Transverse colon (tissue), 4 donors: ENCODE measurements around the gene NENF. TPM values are rescaled to one million over a fixed set of nuclear protein-coding genes. Genes with fewer than 3 reads are reported as not detected.
A peak's percentile ranks its signal among the peaks of the same experiment; 100 is the strongest.

Experiments
- DNase-seq: peaks from one replicate; pipeline ENCODE4 v3.0.0-alpha.2; 2019
- H3K27ac ChIP-seq, 4 donors: fragments of 200-600 bp; sonication (generic); 2 replicates each; pipeline ENCODE4 v1.5.1; 2016 to 2018; ENCODE audit warnings: inconsistent platforms in 4 of 4
- H3K27me3 ChIP-seq: fragments of 200-600 bp; sonication (generic); 2 replicates; pipeline ENCODE4 v1.5.1; 2017; ENCODE audit warnings: inconsistent platforms
- H3K36me3 ChIP-seq, 4 donors: fragments of 200-600 bp; sonication (generic); 2 replicates each; pipeline ENCODE4 v1.5.1; 2017 to 2019; ENCODE audit warnings: inconsistent platforms in 4 of 4
- H3K4me1 ChIP-seq, 4 donors: fragments of 200-600 bp; sonication (generic); 2 replicates each; pipeline ENCODE4 v1.5.1; 2017 to 2020; ENCODE audit warnings: inconsistent platforms in 4 of 4
- H3K4me3 ChIP-seq, 4 donors: fragments of 200-600 bp; sonication (generic); 1 replicate in 1 of 4; 2 replicates in 3 of 4; pipeline versions ENCODE4 v1.5.1 to v1.6.1; 2017 to 2019; ENCODE audit warnings: inconsistent platforms in 4 of 4
- H3K9me3 ChIP-seq, 2 donors: fragments of 200-600 bp; sonication (generic); 2 replicates each; pipeline ENCODE4 v1.5.1; 2017 to 2019; ENCODE audit warnings: inconsistent platforms in 2 of 2
- CTCF ChIP-seq, 5 experiments: fragments of 200-600 bp in 3 of 5; fragments of 450-650 bp in 2 of 5; sonication (generic) in 3 of 5; IDR thresholded peaks; 1 replicate in 2 of 5; 2 replicates in 3 of 5; pipeline ENCODE4 v1.5.1; 2016 to 2017; ENCODE audit warnings: antibody characterized with exemption in 5 of 5, inconsistent platforms in 3 of 5, mild to moderate bottlenecking in 2 of 5, moderate library complexity in 1 of 5
- EP300 ChIP-seq: sonication (generic); formaldehyde crosslinking; IDR thresholded peaks from one replicate; pipeline ENCODE4 v1.6.1; 2017; ENCODE audit warnings: antibody characterized with exemption, low read depth
- POLR2A ChIP-seq: fragments of 450-650 bp; IDR thresholded peaks from one replicate; pipeline ENCODE4 v1.6.1; 2016; ENCODE audit warnings: antibody characterized with exemption, mild to moderate bottlenecking, moderate library complexity
- POLR2AphosphoS5 ChIP-seq, 3 donors: sonication (generic); formaldehyde crosslinking; IDR thresholded peaks; one replicate each; pipeline ENCODE4 v1.6.1; 2016; ENCODE audit warnings: antibody characterized with exemption in 3 of 3
- WGBS, 2 donors: methylation state at CpG; one replicate each; pipeline ENCODE4 v1.1.5; 2018; ENCODE audit warnings: low coverage in 1 of 2; 5-methylcytosine and 5-hydroxymethylcytosine counted together
- in situ Hi-C, 4 donors: fragments of 200-750 bp; cut with MboI; loops; one replicate each; pipeline versions ENCODE4 v1.15.0 to v1.15.1; 2017; ENCODE audit warnings: low sequenced_read_pairs in 3 of 4, low pct_ligation_motif_present in 1 of 4, low pct_unique_long_range_greater_than_20kb in 1 of 4
- intact Hi-C: fragments of 100-400 bp; cut with DNase I; formaldehyde crosslinking; loops from one replicate; pipeline ENCODE4 v1.15.1; 2023; ENCODE audit warnings: low total_unique reads
- total RNA-seq, 4 donors: library from RNA; depleted of rRNA; stranded (reverse); fragments of >200 nt; gene quantifications; one replicate each; pipeline ENCODE4 v1.1.0, GENCODE V29; 2016

The NENF gene
- total RNA-seq, 4 donors from 2014 or later: 24.2 to 91.5 (median 35.7) TPM

GRCh38 chr1:212457740-212458338 lies 25.1 kb downstream of the NENF start:
- 55 to 61% methylated on average over 6 to 8 of the region's 8 CpGs for WGBS, 2 donors
- Histone ChIP-seq H3K27me3 (no peaks in the 10 kb centered on the region), H3K4me3 (no peak overlapping the region), H3K27ac (no peak overlapping the region), H3K4me1 (peaks cover 0 to 11% (median 2%) of the 10 kb centered on the region in 4 donors), H3K36me3 (no peaks in the 10 kb centered on the region), H3K9me3 (no peaks in the 10 kb centered on the region)
- DNase-seq: peak; percentile 52
- in situ Hi-C loops (loop anchor here (5.0 to 25.0 kb wide), 6 partner anchors 83 to 771 kb away; partner anchors contain the start of gene NEK2 (in 1 of the 4)), intact Hi-C loops (loop anchor here (5.0 kb wide), 2 partner anchors 91 to 391 kb away; no protein-coding TSS in a partner anchor)
- TF ChIP-seq POLR2A: no peak
- no peak for TF ChIP-seq EP300
- no peak for TF ChIP-seq POLR2AphosphoS5 (IDR thresholded peaks at IDR 0.05)
- TF ChIP-seq CTCF (IDR thresholded peaks at IDR 0.05): peak; percentile 36 to 62 (median 49)

GRCh38 chr1:212458817-212459216 lies 26.1 kb downstream of the NENF start:
- DNase-seq: no peak
- TF ChIP-seq POLR2AphosphoS5 (IDR thresholded peaks at IDR 0.05): no peak
- TF ChIP-seq EP300: no peak
- no peak for TF ChIP-seq POLR2A
- no peak for TF ChIP-seq CTCF (IDR thresholded peaks at IDR 0.05)
- Histone ChIP-seq H3K27ac (no peak overlapping the region), H3K27me3 (no peaks in the 10 kb centered on the region), H3K9me3 (no peaks in the 10 kb centered on the region), H3K36me3 (no peaks in the 10 kb centered on the region), H3K4me1 (peaks cover 0 to 6% (median 2%) of the 10 kb centered on the region in 4 donors), H3K4me3 (no peak overlapping the region)
- in situ Hi-C loops (loop anchor here (5.0 to 25.0 kb wide), 6 partner anchors 84 to 772 kb away; partner anchors contain the start of gene NEK2 (in 1 of the 4)), intact Hi-C loops (loop anchor here (5.0 kb wide), 2 partner anchors 92 to 392 kb away; no protein-coding TSS in a partner anchor)
- WGBS, 2 donors: 30 to 38% methylated on average over 1 of the region's 1 CpG

GRCh38 chr1:212459656-212460055 lies 26.9 kb downstream of the NENF start:
- H3K4me3 ChIP-seq: no peak overlapping the region
- intact Hi-C loops: loop anchor here (5.0 kb wide), 2 partner anchors 92 to 392 kb away; no protein-coding TSS in a partner anchor
- no peaks in the 10 kb centered on the region for H3K36me3 ChIP-seq
- no peaks in the 10 kb centered on the region for H3K9me3 ChIP-seq
- TF ChIP-seq POLR2AphosphoS5 (IDR thresholded peaks at IDR 0.05) (no peak), CTCF (IDR thresholded peaks at IDR 0.05) (no peak), POLR2A (no peak)
- H3K4me1 ChIP-seq: peaks cover 0 to 6% (median 2%) of the 10 kb centered on the region in 4 donors
- no peaks in the 10 kb centered on the region for H3K27me3 ChIP-seq
- DNase-seq: no peak
- H3K27ac ChIP-seq: no peak overlapping the region
- in situ Hi-C loops: loop anchor here (5.0 to 25.0 kb wide), 6 partner anchors 85 to 772 kb away; partner anchors contain the start of gene NEK2 (in 1 of the 4)
- WGBS, 2 donors: 87 to 89% methylated on average over 4 to 5 of the region's 5 CpGs

GRCh38 chr1:212460376-212460775 lies 27.7 kb downstream of the NENF start:
- H3K4me1 ChIP-seq: peaks cover 0 to 6% (median 2%) of the 10 kb centered on the region in 4 donors
- no peaks in the 10 kb centered on the region for H3K27me3 ChIP-seq
- no peaks in the 10 kb centered on the region for H3K9me3 ChIP-seq
- H3K36me3 ChIP-seq: no peaks in the 10 kb centered on the region
- DNase-seq: no peak
- H3K27ac ChIP-seq: no peak overlapping the region
- no peak for TF ChIP-seq EP300
- no peak for TF ChIP-seq POLR2A
- no peak for TF ChIP-seq CTCF (IDR thresholded peaks at IDR 0.05)
- no peak for TF ChIP-seq POLR2AphosphoS5 (IDR thresholded peaks at IDR 0.05)
- intact Hi-C loops: no loop called here
- no peak overlapping the region for H3K4me3 ChIP-seq
- 92% methylated on average over 9 of the region's 9 CpGs; no CpG with 5 or more reads in 1 of the 2 donors for WGBS, 2 donors
- in situ Hi-C loops: loop anchor here in 2 of 4 donors (25.0 kb wide), 2 partner anchors 527 to 773 kb away; partner anchors contain the start of gene NEK2 (in 1 of the 2)
